HEK293 (cell line): ENCODE results near the gene TMEM222.
A peak's percentile ranks its signal among the peaks of the same experiment; 100 is the strongest.

ENCODE experiments used
- KLF9 ChIP-seq: fragments of 450-650 bp; formaldehyde crosslinking; IDR thresholded peaks from 2 replicates; pipeline ENCODE4 v1.5.1; 2016; ENCODE audit warnings: missing biosample characterization, missing genetic modification characterization, low read depth
- MZF1 ChIP-seq: fragments of 450-650 bp; formaldehyde crosslinking; IDR thresholded peaks from 2 replicates; pipeline ENCODE4 v1.5.1; 2017; ENCODE audit warnings: missing biosample characterization, missing genetic modification characterization, borderline replicate concordance
- OSR2 ChIP-seq: fragments of 450-650 bp; formaldehyde crosslinking; IDR thresholded peaks from 2 replicates; pipeline ENCODE4 v1.5.1; 2016; ENCODE audit warnings: missing biosample characterization, missing genetic modification characterization
- SP3 ChIP-seq: fragments of 450-650 bp; formaldehyde crosslinking; IDR thresholded peaks from 2 replicates; pipeline ENCODE4 v1.5.1; 2016; ENCODE audit warnings: missing biosample characterization, missing genetic modification characterization
- ZFP3 ChIP-seq: fragments of 450-650 bp; formaldehyde crosslinking; IDR thresholded peaks from 2 replicates; pipeline ENCODE4 v1.5.1; 2016; ENCODE audit warnings: low read depth, missing biosample characterization, missing genetic modification characterization
- ZNF114 ChIP-seq: fragments of 450-650 bp; formaldehyde crosslinking; IDR thresholded peaks from 2 replicates; pipeline ENCODE4 v1.5.0; 2017; ENCODE audit warnings: missing biosample characterization, missing genetic modification characterization
- ZNF140 ChIP-seq: fragments of 450-650 bp; formaldehyde crosslinking; IDR thresholded peaks from 2 replicates; pipeline ENCODE4 v1.5.1; 2016; ENCODE audit warnings: missing biosample characterization, missing genetic modification characterization
- ZNF239 ChIP-seq: fragments of 450-650 bp; formaldehyde crosslinking; IDR thresholded peaks from 2 replicates; pipeline ENCODE4 v1.5.1; 2016; ENCODE audit warnings: missing biosample characterization, missing genetic modification characterization
- ZNF335 ChIP-seq: fragments of 450-650 bp; formaldehyde crosslinking; conservative IDR thresholded peaks from 2 replicates; pipeline ENCODE4 v1.5.1; 2016; ENCODE audit warnings: missing biosample characterization, missing genetic modification characterization
- ZNF473 ChIP-seq: fragments of 450-650 bp; formaldehyde crosslinking; IDR thresholded peaks from 2 replicates; pipeline ENCODE4 v1.5.1; 2017; ENCODE audit warnings: missing biosample characterization, missing genetic modification characterization
- ZNF48 ChIP-seq: fragments of 450-650 bp; formaldehyde crosslinking; IDR thresholded peaks from 2 replicates; pipeline ENCODE4 v1.5.1; 2016; ENCODE audit warnings: missing biosample characterization, missing genetic modification characterization
- ZNF501 ChIP-seq: fragments of 450-650 bp; formaldehyde crosslinking; IDR thresholded peaks from 2 replicates; pipeline ENCODE4 v1.5.1; 2016; ENCODE audit warnings: missing biosample characterization, missing genetic modification characterization
- ZNF518A ChIP-seq: fragments of 450-650 bp; formaldehyde crosslinking; conservative IDR thresholded peaks from 2 replicates; pipeline ENCODE4 v1.5.1; 2016; ENCODE audit warnings: low read depth, missing biosample characterization, missing genetic modification characterization
- ZNF549 ChIP-seq: fragments of 450-650 bp; IDR thresholded peaks from 2 replicates; pipeline ENCODE4 v1.5.1; 2018; ENCODE audit warnings: missing biosample characterization, missing genetic modification characterization, mild to moderate bottlenecking, inconsistent platforms, moderate library complexity
- ZNF600 ChIP-seq: fragments of 450-650 bp; formaldehyde crosslinking; IDR thresholded peaks from 2 replicates; pipeline ENCODE4 v1.5.1; 2016; ENCODE audit warnings: missing biosample characterization, missing genetic modification characterization
- ZNF610 ChIP-seq: fragments of 450-650 bp; formaldehyde crosslinking; IDR thresholded peaks from 2 replicates; pipeline ENCODE4 v1.5.1; 2016; ENCODE audit warnings: missing biosample characterization, missing genetic modification characterization, borderline replicate concordance
- ZNF621 ChIP-seq: fragments of 450-650 bp; formaldehyde crosslinking; IDR thresholded peaks from 2 replicates; pipeline ENCODE4 v1.5.1; 2017; ENCODE audit warnings: missing biosample characterization, missing genetic modification characterization
- ZNF624 ChIP-seq: fragments of 450-650 bp; formaldehyde crosslinking; IDR thresholded peaks from 2 replicates; pipeline ENCODE4 v1.5.1; 2017; ENCODE audit warnings: missing biosample characterization, missing genetic modification characterization
- ZNF626 ChIP-seq: fragments of 450-650 bp; sonication (Bioruptor Pico); formaldehyde crosslinking; IDR thresholded peaks from 2 replicates; pipeline ENCODE4 v1.5.1; 2018; ENCODE audit warnings: missing biosample characterization, missing genetic modification characterization, inconsistent platforms
- ZNF639 ChIP-seq: fragments of 450-650 bp; formaldehyde crosslinking; IDR thresholded peaks from 2 replicates; pipeline ENCODE4 v1.5.1; 2016; ENCODE audit warnings: missing biosample characterization, missing genetic modification characterization
- ZNF692 ChIP-seq: fragments of 450-650 bp; formaldehyde crosslinking; IDR thresholded peaks from 2 replicates; pipeline ENCODE4 v1.5.1; 2016; ENCODE audit warnings: missing biosample characterization, missing genetic modification characterization
- ZNF76 ChIP-seq: fragments of 450-650 bp; formaldehyde crosslinking; IDR thresholded peaks from 2 replicates; pipeline ENCODE4; 2016; ENCODE audit warnings: low read depth, missing biosample characterization, missing genetic modification characterization, borderline replicate concordance
- ZSCAN16 ChIP-seq: fragments of 450-650 bp; formaldehyde crosslinking; IDR thresholded peaks from 2 replicates; pipeline ENCODE4 v1.5.1; 2016; ENCODE audit warnings: missing biosample characterization, missing genetic modification characterization

Gene TMEM222

GRCh38 chr1:27300341-27301051, 21.5 kb upstream of the TMEM222 start (continued):
- TF ChIP-seq ZNF692 (tag by site-specific recombination) (0 out of 2 replicates have a peak, but pooled peaks have one; percentile 44), MZF1 (no peak), ZNF48 (tag by site-specific recombination) (no peak), ZNF600 (tag by site-specific recombination) (peak; percentile 87), ZNF239 (no peak), ZNF501 (tag by site-specific recombination) (no peak), ZNF335 (0 out of 2 replicates have a peak, but pooled peaks have one; percentile 12), ZNF114 (tag by site-specific recombination) (no peak), ZFP3 (no peak), ZNF624 (tag by site-specific recombination) (no peak), ZNF140 (tag by site-specific recombination) (no peak), ZNF610 (tag by site-specific recombination) (no peak), ZNF473 (tag by site-specific recombination) (no peak), ZNF621 (tag by site-specific recombination) (no peak), SP3 (no peak), KLF9 (tag by site-specific recombination) (no peak), ZNF76 (tag by site-specific recombination) (no peak), ZNF518A (tag by site-specific recombination) (no peak), ZNF626 (tag by site-specific recombination) (no peak), OSR2 (no peak), ZSCAN16 (tag by site-specific recombination) (no peak), ZNF639 (tag by site-specific recombination) (0 out of 2 replicates have a peak, but pooled peaks have one; percentile 37), ZNF549 (tag by site-specific recombination) (no peak)
